KOPT-K1 (cell line): ENCODE data around the gene NECAB2.

Source experiments
- H3K27ac ChIP-seq: fragments of 200-600 bp; sonication (generic); 2 replicates; pipeline ENCODE4 v1.5.1; 2016; ENCODE audit warnings: antibody characterized with exemption, mild to moderate bottlenecking, low read depth, low read length; ENCODE audit not compliant: poor library complexity, severe bottlenecking
- H3K36me3 ChIP-seq: fragments of 200-600 bp; sonication (generic); 2 replicates; pipeline ENCODE4 v1.5.1; 2017; ENCODE audit warnings: antibody characterized with exemption, mild to moderate bottlenecking, low read length, moderate library complexity; ENCODE audit not compliant: insufficient read depth
- H3K9me3 ChIP-seq: fragments of 200-600 bp; sonication (generic); 2 replicates; pipeline ENCODE4 v1.5.1; 2017; ENCODE audit warnings: antibody characterized with exemption, low read length, mild to moderate bottlenecking; ENCODE audit not compliant: insufficient read depth, poor library complexity, severe bottlenecking

The NECAB2 gene

GRCh38 chr16:84050316-84050715 lies 82.3 kb downstream of the NECAB2 start:
- no peak overlapping the region for H3K27ac ChIP-seq
- peaks cover 62% of the 10 kb centered on the region for H3K36me3 ChIP-seq
- no peaks in the 10 kb centered on the region for H3K9me3 ChIP-seq

- H3K36me3 ChIP-seq, result peaks cover 81% of the 10 kb centered on the region
- H3K9me3 ChIP-seq, result no peaks in the 10 kb centered on the region
- no peak overlapping the region for H3K27ac ChIP-seq
These were observed 84.1 kb downstream of the NECAB2 start for GRCh38 chr16:84052071-84052622.
